CD4-positive, alpha-beta T cell (primary cell): ENCODE measurements around the gene KCNK15. TPM values are rescaled to one million over a fixed set of nuclear protein-coding genes. Genes with fewer than 3 reads are reported as not detected.
"Not testable (repeated sequence)": the region's sequence is repeated elsewhere in the genome, so short reads cannot be mapped to it uniquely, and the experiment has no call there.

Experiments
- ATAC-seq: fragments of 200-7000 bp; cut with Tn5 transposase; one replicate; pipeline ENCODE4 v1.10.0; 2022; ENCODE audit warnings: mild to moderate bottlenecking; ENCODE audit not compliant: poor library complexity
- CTCF ChIA-PET: fragments of 350-600 bp; sonication (Branson Sonifier 250); formaldehyde crosslinking; loops from one replicate; lab custom pipeline; 2021; ENCODE audit warnings: antibody characterized with exemption, inconsistent platforms; lab: Charles Lee
- POLR2A ChIA-PET: fragments of 350-600 bp; sonication (Branson Sonifier 250); formaldehyde crosslinking; loops from one replicate; lab custom pipeline; 2021; ENCODE audit warnings: antibody characterized with exemption, inconsistent platforms; lab: Charles Lee
- DNase-seq, 14 experiments: peaks; one replicate each; pipeline ENCODE4 v3.0.0-alpha.2; 2013 to 2020; ENCODE audit warnings: mixed read lengths in 2 of 14
- H3K27ac ChIP-seq, 2 donors: one replicate each; pipeline versions ENCODE4 v1.5.1 to v1.7.0; 2013; ENCODE audit warnings: low read length in 2 of 2, low read depth in 1 of 2, mild to moderate bottlenecking in 1 of 2
- H3K27me3 ChIP-seq, 2 experiments: 1 replicate in 1 of 2; 2 replicates in 1 of 2; pipeline versions ENCODE4 v1.6.1 to v1.7.0; 2013; ENCODE audit warnings: low read length in 2 of 2, control low read depth in 1 of 2, mild to moderate bottlenecking in 1 of 2, moderate library complexity in 1 of 2; ENCODE audit not compliant: insufficient read depth in 2 of 2, control insufficient read depth in 1 of 2
- H3K36me3 ChIP-seq: one replicate; pipeline ENCODE4 v1.6.1; 2013; ENCODE audit warnings: low read length, control low read depth; ENCODE audit not compliant: insufficient read depth
- H3K4me1 ChIP-seq: one replicate; pipeline ENCODE4 v1.6.1; 2013; ENCODE audit warnings: low read length, control low read depth; ENCODE audit not compliant: insufficient read depth
- H3K4me3 ChIP-seq: one replicate; pipeline ENCODE4 v1.5.1; 2013; ENCODE audit warnings: mild to moderate bottlenecking, low read length, moderate library complexity
- H3K9me3 ChIP-seq, 2 experiments: 1 replicate in 1 of 2; 2 replicates in 1 of 2; pipeline versions ENCODE4 v1.6.1 to v1.7.0; 2013; ENCODE audit warnings: low read length in 2 of 2, mild to moderate bottlenecking in 2 of 2, control low read depth in 1 of 2, moderate library complexity in 1 of 2; ENCODE audit not compliant: control insufficient read depth in 1 of 2, insufficient read depth in 1 of 2
- H3K27ac Mint-ChIP-seq: one replicate; pipeline ENCODE4 v1.8.0; 2020; ENCODE audit warnings: mixed read lengths
- H3K27me3 Mint-ChIP-seq: one replicate; pipeline ENCODE4 v1.8.0; 2021; ENCODE audit warnings: mixed read lengths
- H3K36me3 Mint-ChIP-seq: one replicate; pipeline ENCODE4 v1.8.0; 2021; ENCODE audit warnings: low read depth, mixed read lengths
- H3K4me1 Mint-ChIP-seq: one replicate; pipeline ENCODE4 v1.8.0; 2021; ENCODE audit warnings: low read depth, mixed read lengths
- H3K4me3 Mint-ChIP-seq: one replicate; pipeline ENCODE4 v1.8.0; 2020; ENCODE audit warnings: mild to moderate bottlenecking, mixed read lengths
- H3K9me3 Mint-ChIP-seq: one replicate; pipeline ENCODE4 v1.8.0; 2020; ENCODE audit warnings: mixed read lengths
- intact Hi-C, 2 experiments: fragments of 100-400 bp; cut with DNase I in 1 of 2; cut with micrococcal nuclease in 1 of 2; formaldehyde crosslinking; loops; one replicate each; pipeline versions ENCODE4 v1.15.1 to v1.9.0; 2023 to 2025; cut with DNase I, micrococcal nuclease
- total RNA-seq, 174 experiments: library from RNA in 2 of 174; stranded (reverse) in 2 of 174; gene quantifications; one replicate each; pipeline ENCODE4 v1.2.3 and lab custom pipeline; 2021 to 2026
- TF ChIP-seq, protein P1 (sequence below): fragments of 200-600 bp; IDR thresholded peaks from one replicate; pipeline ENCODE4 v1.8.0; 2022; ENCODE audit warnings: antibody characterized with exemption, mild to moderate bottlenecking

KCNK15 gene
- total RNA-seq, 2 experiments from 2014 or later: not detected

GRCh38 chr20:44759595-44759994 is 13.9 kb downstream of the KCNK15 start:
- no peak for DNase-seq
- ChIA-PET POLR2A (no interaction called here), CTCF (no interaction called here)
- no peaks in the 10 kb centered on the region for H3K36me3 Mint-ChIP-seq
- Histone ChIP-seq H3K27me3 (no peaks in the 10 kb centered on the region), H3K4me3 (no peak overlapping the region), H3K27ac (no peak overlapping the region), H3K9me3 (no peaks in the 10 kb centered on the region), H3K36me3 (no peaks in the 10 kb centered on the region), H3K4me1 (no peaks in the 10 kb centered on the region)
- H3K27ac Mint-ChIP-seq: no peak overlapping the region
- no peak overlapping the region for H3K4me3 Mint-ChIP-seq
- H3K4me1 Mint-ChIP-seq: no peaks in the 10 kb centered on the region
- TF ChIP-seq, protein P1, sequence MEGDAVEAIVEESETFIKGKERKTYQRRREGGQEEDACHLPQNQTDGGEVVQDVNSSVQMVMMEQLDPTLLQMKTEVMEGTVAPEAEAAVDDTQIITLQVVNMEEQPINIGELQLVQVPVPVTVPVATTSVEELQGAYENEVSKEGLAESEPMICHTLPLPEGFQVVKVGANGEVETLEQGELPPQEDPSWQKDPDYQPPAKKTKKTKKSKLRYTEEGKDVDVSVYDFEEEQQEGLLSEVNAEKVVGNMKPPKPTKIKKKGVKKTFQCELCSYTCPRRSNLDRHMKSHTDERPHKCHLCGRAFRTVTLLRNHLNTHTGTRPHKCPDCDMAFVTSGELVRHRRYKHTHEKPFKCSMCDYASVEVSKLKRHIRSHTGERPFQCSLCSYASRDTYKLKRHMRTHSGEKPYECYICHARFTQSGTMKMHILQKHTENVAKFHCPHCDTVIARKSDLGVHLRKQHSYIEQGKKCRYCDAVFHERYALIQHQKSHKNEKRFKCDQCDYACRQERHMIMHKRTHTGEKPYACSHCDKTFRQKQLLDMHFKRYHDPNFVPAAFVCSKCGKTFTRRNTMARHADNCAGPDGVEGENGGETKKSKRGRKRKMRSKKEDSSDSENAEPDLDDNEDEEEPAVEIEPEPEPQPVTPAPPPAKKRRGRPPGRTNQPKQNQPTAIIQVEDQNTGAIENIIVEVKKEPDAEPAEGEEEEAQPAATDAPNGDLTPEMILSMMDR: no peak
- H3K27me3 Mint-ChIP-seq: peaks cover 11% of the 10 kb centered on the region
- intact Hi-C loops: no loop called here
- H3K9me3 Mint-ChIP-seq: no peaks in the 10 kb centered on the region
- ATAC-seq: no peak

DNA sequence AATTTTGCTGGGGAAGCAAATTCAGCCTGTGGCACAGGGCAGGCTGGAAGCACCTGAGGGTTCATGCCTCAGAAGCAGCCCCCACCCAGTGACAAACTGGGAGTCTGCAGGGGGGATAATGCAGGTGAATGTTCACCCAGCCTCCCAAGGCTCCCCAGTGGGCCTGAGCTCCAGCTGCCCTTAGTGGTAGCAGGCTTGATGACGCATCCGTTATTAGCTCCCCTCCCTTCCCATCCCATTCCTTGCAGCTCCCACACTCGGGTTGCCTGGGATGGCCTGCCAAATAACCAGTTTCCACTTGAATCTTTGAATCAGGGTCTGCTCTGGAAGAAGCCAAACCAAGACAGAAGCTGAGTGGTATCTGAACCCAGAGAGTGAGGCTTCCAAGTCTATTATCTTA is 15.8 kb downstream of the KCNK15 start:
- ChIA-PET CTCF (no interaction called here), POLR2A (no interaction called here)
- H3K27ac Mint-ChIP-seq: no peak overlapping the region
- Histone ChIP-seq H3K4me1 (no peaks in the 10 kb centered on the region), H3K27me3 (peaks cover 0 to 2% of the 10 kb centered on the region in 2 experiments), H3K36me3 (no peaks in the 10 kb centered on the region), H3K4me3 (no peak overlapping the region), H3K27ac (no peak overlapping the region), H3K9me3 (no peaks in the 10 kb centered on the region)
- H3K9me3 Mint-ChIP-seq: no peaks in the 10 kb centered on the region
- H3K4me3 Mint-ChIP-seq: no peak overlapping the region
- no peaks in the 10 kb centered on the region for H3K4me1 Mint-ChIP-seq
- no peak for DNase-seq
- TF ChIP-seq, protein P1: no peak
- peaks cover 16% of the 10 kb centered on the region for H3K27me3 Mint-ChIP-seq
- no peak for ATAC-seq
- no peaks in the 10 kb centered on the region for H3K36me3 Mint-ChIP-seq
- intact Hi-C loops: no loop called here

DNA sequence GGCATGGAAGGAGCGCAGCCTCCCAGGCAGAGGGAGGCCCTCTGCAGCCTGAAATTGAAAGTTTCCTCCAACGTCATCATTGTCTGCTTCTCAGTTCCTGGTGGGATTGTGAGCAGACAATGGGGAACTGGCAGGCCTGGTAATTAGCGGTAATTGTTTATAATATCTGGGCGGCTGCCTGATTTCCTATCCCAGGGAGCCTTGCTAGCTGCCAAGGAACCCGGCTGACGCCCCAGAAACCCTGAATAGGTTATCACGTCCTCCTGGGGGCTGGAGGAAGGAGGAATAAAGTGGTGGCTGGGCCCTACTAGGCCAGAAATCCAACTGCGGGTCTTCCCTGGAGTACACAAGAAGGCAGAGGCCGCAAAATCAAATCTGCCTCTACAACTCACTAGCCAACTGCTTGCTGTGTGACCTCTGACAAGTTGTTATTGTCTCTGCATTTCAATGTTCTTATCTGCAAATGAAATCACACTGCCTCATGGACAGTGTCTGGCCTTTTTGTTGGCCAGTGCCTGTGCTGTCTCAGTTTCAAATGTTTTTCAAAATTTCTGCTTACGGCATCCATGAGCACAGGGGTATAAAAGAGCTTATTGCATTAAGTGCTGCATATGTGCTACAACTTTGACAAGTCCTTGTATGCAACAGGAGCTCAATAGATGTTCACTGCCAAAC is 16.9 kb downstream of the KCNK15 start:
- Histone ChIP-seq H3K4me1 (no peaks in the 10 kb centered on the region), H3K9me3 (no peaks in the 10 kb centered on the region), H3K36me3 (no peaks in the 10 kb centered on the region), H3K27ac (no peak overlapping the region), H3K27me3 (peaks cover 0 to 2% of the 10 kb centered on the region in 2 experiments), H3K4me3 (no peak overlapping the region)
- CTCF ChIA-PET: no interaction called here
- no peaks in the 10 kb centered on the region for H3K36me3 Mint-ChIP-seq
- no peak for DNase-seq
- no peaks in the 10 kb centered on the region for H3K9me3 Mint-ChIP-seq
- no peak overlapping the region for H3K4me3 Mint-ChIP-seq
- no peaks in the 10 kb centered on the region for H3K4me1 Mint-ChIP-seq
- H3K27me3 Mint-ChIP-seq: peaks cover 13% of the 10 kb centered on the region
- no peak overlapping the region for H3K27ac Mint-ChIP-seq
- ATAC-seq: no peak
- POLR2A ChIA-PET: no interaction called here
- intact Hi-C loops: no loop called here
- TF ChIP-seq, protein P1: no peak

GRCh38 chr20:44763798-44764197 is 18.1 kb downstream of the KCNK15 start:
- H3K4me1 Mint-ChIP-seq, H3K27me3 ChIP-seq, H3K27ac ChIP-seq, H3K4me3 Mint-ChIP-seq, H3K36me3 Mint-ChIP-seq, CTCF ChIA-PET, ATAC-seq, H3K9me3 Mint-ChIP-seq, H3K27ac Mint-ChIP-seq, DNase-seq, POLR2A ChIA-PET, H3K9me3 ChIP-seq, H3K36me3 ChIP-seq, intact Hi-C loops, H3K4me3 ChIP-seq, H3K4me1 ChIP-seq: not testable (repeated sequence)
- H3K27me3 Mint-ChIP-seq: peaks cover 13% of the 10 kb centered on the region
